HG03575 (cell line): ENCODE results near the gene SIRT7.

Experiments used
- ATAC-seq: cut with Tn5 transposase; IDR thresholded peaks from one replicate; pipeline ENCODE4 v1.9.1; 2021; ENCODE audit not compliant: unreplicated experiment, insufficient number of reproducible peaks, low FRiP score; ENCODE audit errors: extremely low read depth

SIRT7 gene

GRCh38 chr17:81900181-81900820 lies 17.7 kb downstream of the SIRT7 start:
- no peak for ATAC-seq

GRCh38 chr17:81899514-81900166 lies 18.3 kb downstream of the SIRT7 start:
- ATAC-seq: no peak

- ATAC-seq: no peak
Observed at GRCh38 chr17:81898885-81899284, 19.1 kb downstream of the SIRT7 start.

GRCh38 chr17:81898029-81898866 lies 19.7 kb downstream of the SIRT7 start:
- ATAC-seq: no peak

GRCh38 chr17:81895400-81895799 lies 22.6 kb downstream of the SIRT7 start:
- no peak for ATAC-seq

- ATAC-seq: no peak
Observed at GRCh38 chr17:81891303-81891552, 26.7 kb downstream of the SIRT7 start.

- no peak for ATAC-seq
Observed at GRCh38 chr17:81890447-81891302, 27.3 kb downstream of the SIRT7 start.

GRCh38 chr17:81889602-81890001 lies 28.4 kb downstream of the SIRT7 start:
- no peak for ATAC-seq

GRCh38 chr17:81888988-81889595 lies 28.9 kb downstream of the SIRT7 start:
- no peak for ATAC-seq

- no peak for ATAC-seq
Observed at GRCh38 chr17:81888105-81888987, 29.6 kb downstream of the SIRT7 start.

GRCh38 chr17:81885869-81886548 lies 32.0 kb downstream of the SIRT7 start:
- ATAC-seq: no peak

- ATAC-seq: no peak
Observed at GRCh38 chr17:81885454-81885853, 32.5 kb downstream of the SIRT7 start.

GRCh38 chr17:81884968-81885367 lies 33.0 kb downstream of the SIRT7 start:
- ATAC-seq: no peak

- no peak for ATAC-seq
Observed at GRCh38 chr17:81884520-81884919, 33.5 kb downstream of the SIRT7 start.

GRCh38 chr17:81879121-81879520 lies 38.9 kb downstream of the SIRT7 start:
- no peak for ATAC-seq

- ATAC-seq: no peak
Observed at GRCh38 chr17:81878294-81878693, 39.7 kb downstream of the SIRT7 start.

GRCh38 chr17:81877569-81877968 lies 40.4 kb downstream of the SIRT7 start:
- ATAC-seq: no peak
